ENCODE data around the gene ELFN1.

Gene ELFN1

DNA sequence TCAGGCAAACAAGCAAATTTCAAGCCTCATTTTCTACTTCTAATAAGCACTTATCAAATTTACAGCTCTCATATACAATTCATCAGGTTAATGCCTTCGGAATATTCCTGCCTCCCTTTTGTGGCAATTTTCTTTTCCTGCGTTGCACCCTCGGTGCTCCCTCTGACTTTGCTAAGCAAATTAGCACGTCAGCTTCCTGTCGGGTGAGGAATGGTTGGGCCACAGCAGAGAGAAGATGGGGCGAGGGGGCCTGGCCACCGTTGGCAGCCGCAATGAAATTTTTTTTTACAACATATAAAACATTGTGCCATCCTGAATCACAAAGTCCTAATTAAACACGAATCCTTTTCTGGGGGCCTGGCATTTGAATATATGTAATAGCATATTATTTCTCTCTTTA is 28.1 kb downstream of the ELFN1 start:
- no peak for DNase-seq (ENCODE audit: low spot score)
- TF ChIP-seq, protein P1, sequence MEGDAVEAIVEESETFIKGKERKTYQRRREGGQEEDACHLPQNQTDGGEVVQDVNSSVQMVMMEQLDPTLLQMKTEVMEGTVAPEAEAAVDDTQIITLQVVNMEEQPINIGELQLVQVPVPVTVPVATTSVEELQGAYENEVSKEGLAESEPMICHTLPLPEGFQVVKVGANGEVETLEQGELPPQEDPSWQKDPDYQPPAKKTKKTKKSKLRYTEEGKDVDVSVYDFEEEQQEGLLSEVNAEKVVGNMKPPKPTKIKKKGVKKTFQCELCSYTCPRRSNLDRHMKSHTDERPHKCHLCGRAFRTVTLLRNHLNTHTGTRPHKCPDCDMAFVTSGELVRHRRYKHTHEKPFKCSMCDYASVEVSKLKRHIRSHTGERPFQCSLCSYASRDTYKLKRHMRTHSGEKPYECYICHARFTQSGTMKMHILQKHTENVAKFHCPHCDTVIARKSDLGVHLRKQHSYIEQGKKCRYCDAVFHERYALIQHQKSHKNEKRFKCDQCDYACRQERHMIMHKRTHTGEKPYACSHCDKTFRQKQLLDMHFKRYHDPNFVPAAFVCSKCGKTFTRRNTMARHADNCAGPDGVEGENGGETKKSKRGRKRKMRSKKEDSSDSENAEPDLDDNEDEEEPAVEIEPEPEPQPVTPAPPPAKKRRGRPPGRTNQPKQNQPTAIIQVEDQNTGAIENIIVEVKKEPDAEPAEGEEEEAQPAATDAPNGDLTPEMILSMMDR (IDR thresholded peaks at IDR 0.05; ENCODE audit: borderline replicate concordance, control extremely low read depth, extremely low read depth, insufficient read depth, missing control alignments) = no peak
- in situ Hi-C loops (cut with MboI; ENCODE audit: low sequenced_read_pairs, unreplicated experiment) = no loop called here

DNA sequence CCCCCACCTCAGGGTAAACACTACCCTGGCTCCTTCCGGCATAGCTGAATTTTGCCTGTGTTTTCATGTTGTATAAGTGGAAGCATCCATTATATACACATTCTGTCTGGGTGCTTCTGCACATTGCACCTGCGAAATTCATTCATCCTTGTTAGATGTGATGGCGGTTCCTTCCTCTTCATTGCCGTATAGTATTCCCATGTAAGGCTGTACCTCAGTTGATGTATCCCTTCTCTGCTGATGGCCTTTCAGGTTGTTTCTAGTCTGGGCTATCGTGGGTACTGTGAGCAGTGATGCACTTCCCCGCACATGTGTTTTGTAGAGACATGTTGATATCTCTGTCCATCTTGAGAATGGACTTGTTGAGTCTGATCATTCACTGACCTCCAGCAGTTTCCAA is 28.9 kb downstream of the ELFN1 start:
- no peak for DNase-seq (ENCODE audit: low spot score)
- in situ Hi-C loops (cut with MboI; ENCODE audit: low sequenced_read_pairs, unreplicated experiment) = no loop called here
- TF ChIP-seq, protein P1 (IDR thresholded peaks at IDR 0.05; ENCODE audit: borderline replicate concordance, control extremely low read depth, extremely low read depth, insufficient read depth, missing control alignments) = no peak

DNA sequence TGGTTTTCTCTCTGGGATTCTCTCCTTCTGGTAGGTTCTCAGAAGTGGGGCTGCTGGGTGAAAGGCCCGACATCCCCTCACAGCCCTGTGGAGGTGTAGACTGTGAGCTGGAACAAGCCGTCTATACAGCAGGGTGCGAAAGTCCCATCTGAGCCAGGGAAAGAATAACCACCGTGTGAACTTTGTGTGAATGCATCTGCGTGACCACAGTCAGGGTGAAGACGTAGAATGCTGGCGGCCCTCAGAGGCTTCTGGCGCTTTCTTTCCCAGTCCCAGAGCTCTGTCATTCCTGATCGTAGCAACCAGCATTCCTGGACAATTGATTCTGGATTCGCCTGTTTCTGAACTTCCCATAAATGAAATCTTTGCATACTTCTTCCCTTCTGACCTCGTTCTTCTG is 30.0 kb downstream of the ELFN1 start:
- TF ChIP-seq, protein P1 (IDR thresholded peaks at IDR 0.05; ENCODE audit: borderline replicate concordance, control extremely low read depth, extremely low read depth, insufficient read depth, missing control alignments) = no peak
- in situ Hi-C loops (cut with MboI; ENCODE audit: low sequenced_read_pairs, unreplicated experiment) = no loop called here
- no peak for DNase-seq (ENCODE audit: low spot score)

DNA sequence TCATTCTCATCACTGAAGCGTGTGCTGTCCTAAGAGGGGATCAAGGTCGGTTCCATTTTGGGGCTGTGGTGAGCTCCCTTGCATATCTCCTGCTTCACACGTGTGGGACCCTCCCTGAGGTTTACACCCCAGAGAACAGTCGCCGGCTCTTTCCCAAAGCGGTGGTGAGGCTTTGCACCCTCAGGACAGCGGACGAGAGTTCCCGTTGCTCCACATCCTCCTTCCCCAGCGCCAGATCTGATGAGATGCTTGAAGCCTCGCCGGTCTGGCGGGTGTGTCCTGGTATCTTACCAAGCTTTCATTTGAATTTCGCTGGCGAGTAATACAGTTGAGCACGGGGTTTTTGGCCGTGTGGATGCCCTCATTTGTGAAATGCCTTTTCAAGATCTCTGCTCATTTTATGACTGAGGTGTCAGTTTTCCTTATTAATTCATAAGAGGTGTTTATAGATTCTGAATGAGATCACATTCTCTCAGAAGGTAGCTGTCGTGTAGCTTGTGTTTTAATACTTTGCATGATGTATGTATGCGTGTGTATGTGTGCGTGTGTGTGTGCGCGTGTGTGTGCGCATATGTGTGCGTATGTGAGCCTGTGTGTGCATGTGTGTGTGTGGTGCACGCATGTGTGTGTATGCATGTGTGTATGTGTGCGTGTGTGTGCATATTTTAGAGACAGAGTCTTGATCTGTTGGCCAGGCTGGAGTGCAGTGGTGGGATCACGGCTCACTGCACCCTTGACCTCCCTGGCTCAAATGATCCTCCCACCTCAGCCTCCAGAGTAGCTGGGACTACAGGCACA is 30.7 kb downstream of the ELFN1 start:
- in situ Hi-C loops (cut with MboI; ENCODE audit: low sequenced_read_pairs, unreplicated experiment) = no loop called here
- DNase-seq (ENCODE audit: low spot score) = peak; percentile 6
- TF ChIP-seq, protein P1 (IDR thresholded peaks at IDR 0.05; ENCODE audit: borderline replicate concordance, control extremely low read depth, extremely low read depth, insufficient read depth, missing control alignments) = no peak

DNA sequence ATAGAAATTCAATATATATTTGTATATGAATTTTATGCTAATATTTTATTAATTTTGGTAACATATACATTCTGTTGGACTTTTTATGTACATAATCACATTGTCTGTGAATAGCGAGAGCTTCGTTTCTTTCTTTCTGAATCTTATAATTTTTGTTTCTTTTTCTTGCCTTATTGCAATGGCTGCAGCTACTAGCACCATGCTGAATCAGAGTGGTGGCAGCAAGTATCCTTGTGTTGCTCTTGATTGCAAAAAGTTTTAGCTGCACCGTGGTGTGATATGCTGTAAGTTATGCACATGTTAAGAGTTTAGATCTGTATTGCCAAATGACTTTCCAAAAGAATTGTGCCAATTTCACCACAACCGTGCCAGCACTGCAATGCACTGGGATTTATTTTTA is 32.6 kb downstream of the ELFN1 start:
- in situ Hi-C loops (cut with MboI; ENCODE audit: low sequenced_read_pairs, unreplicated experiment) = no loop called here
- TF ChIP-seq, protein P1 (IDR thresholded peaks at IDR 0.05; ENCODE audit: borderline replicate concordance, control extremely low read depth, extremely low read depth, insufficient read depth, missing control alignments) = no peak
- no peak for DNase-seq (ENCODE audit: low spot score)

DNA sequence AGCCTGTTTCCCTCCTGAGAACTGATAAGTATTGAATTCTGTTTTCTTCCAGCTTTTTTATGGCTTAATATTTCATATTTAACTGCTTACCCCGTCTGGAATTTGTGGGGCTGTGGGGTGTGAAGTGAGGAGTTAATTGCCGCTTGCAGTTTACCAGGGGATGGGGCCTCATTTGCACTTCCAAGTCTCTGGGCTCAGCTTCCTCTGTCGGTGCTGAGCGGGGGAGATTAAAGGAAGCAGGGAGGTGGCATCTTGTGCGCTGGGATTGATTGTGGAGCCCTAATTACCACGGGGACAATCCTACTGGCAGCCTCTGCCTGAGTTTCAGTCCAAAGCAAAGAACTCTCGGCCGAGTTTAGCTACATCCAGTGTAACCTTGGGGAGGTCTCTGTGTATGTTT is 33.4 kb downstream of the ELFN1 start:
- TF ChIP-seq, protein P1 (IDR thresholded peaks at IDR 0.05; ENCODE audit: borderline replicate concordance, control extremely low read depth, extremely low read depth, insufficient read depth, missing control alignments) = no peak
- peak; percentile 8 for DNase-seq (ENCODE audit: low spot score)
- in situ Hi-C loops (cut with MboI; ENCODE audit: low sequenced_read_pairs, unreplicated experiment) = no loop called here

Measured in GM13976 (cell line).